ENCODE results near the gene PMPCB.
"Not testable (repeated sequence)": the region's sequence is repeated elsewhere in the genome, so short reads cannot be mapped to it uniquely, and the experiment has no call there.

The PMPCB gene

GRCh38 chr7:103296901-103297836 lies at the start of gene PMPCB:
PMPCB (plus strand) TSS chr7:103297435; CDS start chr7:103297460, 25 bp downstream.
- DNase-seq: peak; percentile 89

GRCh38 chr7:103253699-103254506 lies 43.3 kb upstream of the PMPCB start:
- DNase-seq: not testable (repeated sequence)

GRCh38 chr7:103264054-103264453 lies 33.2 kb upstream of the PMPCB start:
- not testable (repeated sequence) for DNase-seq

- DNase-seq: not testable (repeated sequence)
Measured at GRCh38 chr7:103266229-103266628, 31.0 kb upstream of the PMPCB start.

GRCh38 chr7:103273374-103273773 lies 23.9 kb upstream of the PMPCB start:
- not testable (repeated sequence) for DNase-seq

GRCh38 chr7:103274867-103275266 lies 22.4 kb upstream of the PMPCB start:
- not testable (repeated sequence) for DNase-seq

GRCh38 chr7:103278195-103278594 lies 19.0 kb upstream of the PMPCB start:
- not testable (repeated sequence) for DNase-seq

- peak; percentile 3 for DNase-seq
Measured at GRCh38 chr7:103279636-103279962, 17.6 kb upstream of the PMPCB start.

GRCh38 chr7:103279963-103280802 lies 17.1 kb upstream of the PMPCB start:
- DNase-seq: peak; percentile 27

GRCh38 chr7:103280803-103281155 lies 16.5 kb upstream of the PMPCB start:
- DNase-seq: not testable (repeated sequence)

- DNase-seq: not testable (repeated sequence)
Measured at GRCh38 chr7:103282802-103283427, 14.3 kb upstream of the PMPCB start.

- DNase-seq: no peak
Measured at GRCh38 chr7:103292122-103292521, 5.1 kb upstream of the PMPCB start.

- no peak for DNase-seq
Measured at GRCh38 chr7:103293526-103293925, 3.7 kb upstream of the PMPCB start.

- DNase-seq: no peak
Measured at GRCh38 chr7:103297837-103298179, 573 bp downstream of the PMPCB start.

- DNase-seq: no peak
Measured at GRCh38 chr7:103299660-103300059, 2.4 kb downstream of the PMPCB start.

- no peak for DNase-seq
Measured at GRCh38 chr7:103301441-103301840, 4.2 kb downstream of the PMPCB start.

GRCh38 chr7:103307503-103308231 lies 10.4 kb downstream of the PMPCB start:
- no peak for DNase-seq

GRCh38 chr7:103314852-103315251 lies 17.6 kb downstream of the PMPCB start:
- DNase-seq: no peak

- DNase-seq: no peak
Measured at GRCh38 chr7:103316380-103316941, 19.2 kb downstream of the PMPCB start.

- DNase-seq: no peak
Measured at GRCh38 chr7:103317009-103317408, 19.8 kb downstream of the PMPCB start.

- no peak for DNase-seq
Measured at GRCh38 chr7:103325744-103326143, 28.5 kb downstream of the PMPCB start.

All from NCI-H2107 (cell line).